Measurements from ENCODE around the gene GAS6. TPM values are rescaled to one million over a fixed set of nuclear protein-coding genes. Genes with fewer than 3 reads are reported as not detected.
A peak's percentile ranks its signal among the peaks of the same experiment; 100 is the strongest.

Gene GAS6
- total RNA-seq, 4 donors from 2014 or later, result 152 to 284 (median 169) TPM

- no peaks in the 10 kb centered on the region for H3K9me3 ChIP-seq
- peak overlapping the region in 2 of 4 donors; percentile 38 to 66 for H3K27ac ChIP-seq
- in situ Hi-C loops (cut with MboI; ENCODE audit: low pct_ligation_motif_present in 1 of 4, low pct_unique_long_range_greater_than_20kb in 1 of 4, low sequenced_read_pairs in 3 of 4), result no loop called here
- WGBS, 2 donors (ENCODE audit: low coverage in 1 of 2), result 79 to 90% methylated on average over 3 to 8 of the region's 8 CpGs
- peaks cover under 1 to 30% (median 28%) of the 10 kb centered on the region in 4 donors for H3K4me1 ChIP-seq
- H3K27me3 ChIP-seq, result no peaks in the 10 kb centered on the region
- intact Hi-C loops (cut with DNase I; ENCODE audit: low total_unique reads), result no loop called here
- TF ChIP-seq EP300 (IDR thresholded peaks at IDR 0.05; ENCODE audit: low read depth) (no peak), CTCF (IDR thresholded peaks at IDR 0.05) (no peak), POLR2AphosphoS5 (IDR thresholded peaks at IDR 0.05) (no peak), POLR2A (IDR thresholded peaks at IDR 0.05) (no peak)
- no peak overlapping the region for H3K4me3 ChIP-seq
- H3K36me3 ChIP-seq, result peaks cover 0 to 5% (median 0%) of the 10 kb centered on the region in 4 donors
- no peak for DNase-seq
These were observed 15.9 kb downstream of the GAS6 start for GRCh38 chr13:113848020-113848419.

DNA sequence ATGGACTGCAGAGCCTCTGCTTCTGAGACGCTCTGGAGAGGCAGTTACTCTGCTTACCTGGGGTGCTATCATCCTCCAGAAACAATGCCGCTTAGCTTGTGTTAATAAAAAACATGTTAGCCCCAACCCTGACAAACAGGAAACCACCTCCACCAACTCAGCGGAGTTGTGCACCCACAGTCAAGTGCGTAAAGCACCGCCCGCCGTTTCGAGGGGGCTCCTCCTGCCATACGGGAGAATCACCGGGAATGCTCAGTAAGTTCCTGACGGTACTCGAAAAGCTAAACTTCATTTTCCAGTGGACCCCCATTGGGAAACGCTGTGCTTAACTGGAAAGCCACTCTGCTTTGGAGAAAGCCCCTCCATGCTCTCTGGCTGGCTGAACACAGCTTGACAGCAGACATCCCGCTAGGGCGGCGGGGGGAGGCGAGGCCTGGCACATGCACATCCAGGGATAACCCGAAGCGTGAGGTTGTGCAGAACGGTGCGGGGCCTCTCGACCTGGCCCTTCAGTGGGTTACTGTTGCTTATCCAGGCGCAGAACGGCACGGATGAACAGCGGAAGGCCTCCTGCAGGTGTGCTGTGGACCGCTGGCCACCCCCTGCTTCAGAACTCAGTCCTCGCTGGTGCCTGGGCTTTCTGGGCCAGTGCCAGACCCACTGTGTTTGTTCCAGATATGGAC is 17.1 kb downstream of the GAS6 start:
- Histone ChIP-seq H3K4me3 (no peak overlapping the region), H3K36me3 (peaks cover 0 to 5% (median 0%) of the 10 kb centered on the region in 4 donors), H3K27ac (no peak overlapping the region), H3K4me1 (peaks cover 0 to 23% (median 21%) of the 10 kb centered on the region in 4 donors), H3K27me3 (no peaks in the 10 kb centered on the region), H3K9me3 (no peaks in the 10 kb centered on the region)
- no peak for DNase-seq
- in situ Hi-C loops (cut with MboI; ENCODE audit: low pct_ligation_motif_present in 1 of 4, low pct_unique_long_range_greater_than_20kb in 1 of 4, low sequenced_read_pairs in 3 of 4), result no loop called here
- intact Hi-C loops (cut with DNase I; ENCODE audit: low total_unique reads), result no loop called here
- WGBS, 2 donors (ENCODE audit: low coverage in 1 of 2), result 87% methylated on average over 27 of the region's 28 CpGs; no CpG with 5 or more reads in 1 of the 2 donors
- no peak for TF ChIP-seq CTCF (IDR thresholded peaks at IDR 0.05)
- no peak for TF ChIP-seq POLR2AphosphoS5 (IDR thresholded peaks at IDR 0.05)
- no peak for TF ChIP-seq POLR2A (IDR thresholded peaks at IDR 0.05)
- no peak for TF ChIP-seq EP300 (IDR thresholded peaks at IDR 0.05; ENCODE audit: low read depth)

- intact Hi-C loops (cut with DNase I; ENCODE audit: low total_unique reads), result no loop called here
- DNase-seq, result peak; percentile 3
- Histone ChIP-seq H3K9me3 (no peaks in the 10 kb centered on the region), H3K36me3 (peaks cover 0 to 5% (median 0%) of the 10 kb centered on the region in 4 donors), H3K27ac (no peak overlapping the region), H3K4me1 (peaks cover 2 to 27% (median 24%) of the 10 kb centered on the region in 4 donors), H3K27me3 (no peaks in the 10 kb centered on the region), H3K4me3 (no peak overlapping the region)
- TF ChIP-seq CTCF (IDR thresholded peaks at IDR 0.05) (no peak), POLR2AphosphoS5 (IDR thresholded peaks at IDR 0.05) (no peak), EP300 (IDR thresholded peaks at IDR 0.05; ENCODE audit: low read depth) (no peak), POLR2A (IDR thresholded peaks at IDR 0.05) (no peak)
- WGBS, 2 donors (ENCODE audit: low coverage in 1 of 2), result 84 to 88% methylated on average over 21 to 30 of the region's 30 CpGs
- in situ Hi-C loops (cut with MboI; ENCODE audit: low pct_ligation_motif_present in 1 of 4, low pct_unique_long_range_greater_than_20kb in 1 of 4, low sequenced_read_pairs in 3 of 4), result no loop called here
These were observed 17.9 kb downstream of the GAS6 start for GRCh38 chr13:113845723-113846635.

GRCh38 chr13:113845055-113845454 is 18.8 kb downstream of the GAS6 start:
- intact Hi-C loops (cut with DNase I; ENCODE audit: low total_unique reads) (no loop called here), in situ Hi-C loops (cut with MboI; ENCODE audit: low pct_ligation_motif_present in 1 of 4, low pct_unique_long_range_greater_than_20kb in 1 of 4, low sequenced_read_pairs in 3 of 4) (no loop called here)
- Histone ChIP-seq H3K9me3 (no peaks in the 10 kb centered on the region), H3K27ac (no peak overlapping the region), H3K4me1 (peaks cover 11 to 34% (median 30%) of the 10 kb centered on the region in 4 donors), H3K36me3 (peaks cover 0 to 5% (median 0%) of the 10 kb centered on the region in 4 donors), H3K27me3 (no peaks in the 10 kb centered on the region), H3K4me3 (no peak overlapping the region)
- TF ChIP-seq CTCF (IDR thresholded peaks at IDR 0.05) (no peak), POLR2A (IDR thresholded peaks at IDR 0.05) (no peak), POLR2AphosphoS5 (IDR thresholded peaks at IDR 0.05) (no peak), EP300 (IDR thresholded peaks at IDR 0.05; ENCODE audit: low read depth) (no peak)
- peak; percentile 6 for DNase-seq
- 89% methylated on average over 13 of the region's 13 CpGs; no CpG with 5 or more reads in 1 of the 2 donors for WGBS, 2 donors (ENCODE audit: low coverage in 1 of 2)

Data from transverse colon (tissue), 4 donors.